ENCODE data around the gene TGFB1I1. TPM values are rescaled to one million over a fixed set of nuclear protein-coding genes. Genes with fewer than 3 reads are reported as not detected.
A peak's percentile ranks its signal among the peaks of the same experiment; 100 is the strongest.

The TGFB1I1 gene
- total and polyA plus RNA-seq, 2 of the 4 experiments (the other 2 are of a cell fraction) = 24.9 to 128 TPM

GRCh38 chr16:31455601-31456314, 16.2 kb upstream of the TGFB1I1 start:
- Histone ChIP-seq H3K9me3 (ENCODE audit: control insufficient read depth, insufficient read depth, low read length) (no peaks in the 10 kb centered on the region), H3K79me1 (ENCODE audit: low read depth in 1 of 2, low read length in 2 of 2) (peaks cover 16 to 76% of the 10 kb centered on the region in 2 experiments), H3K36me3 (ENCODE audit: control insufficient read depth, insufficient read depth, low read length) (no peaks in the 10 kb centered on the region; the same call in 1 of the 2 replicates), H3K4ac (ENCODE audit: low read depth, low read length) (peak overlapping the region; percentile 29; the same call in 1 of the 2 replicates), H3K4me1 (ENCODE audit: control insufficient read depth, insufficient read depth, low read length) (peaks cover 25% of the 10 kb centered on the region), H3K23ac (ENCODE audit: low read depth, low read length) (no peak overlapping the region), H2BK20ac (ENCODE audit: low read depth, low read length) (no peak overlapping the region), H4K91ac (ENCODE audit: insufficient read depth, low read depth, low read length) (no peak overlapping the region), H2BK15ac (ENCODE audit: low read depth, low read length) (no peak overlapping the region), H3K56ac (ENCODE audit: extremely low read depth, insufficient read depth, low read length) (no peak overlapping the region), H2BK120ac (ENCODE audit: low read depth, low read length) (no peak overlapping the region), H4K20me1 (ENCODE audit: insufficient read depth, low read length) (peaks cover 40% of the 10 kb centered on the region), H4K8ac (ENCODE audit: low read depth in 2 of 2, low read length in 2 of 2) (no peak overlapping the region), H4K5ac (ENCODE audit: low read depth, low read length) (no peak overlapping the region), H3K27ac (ENCODE audit: insufficient read depth, low read length) (no peak overlapping the region), H2AK9ac (replicated peaks; ENCODE audit: low read depth, low read length, poor library complexity) (peak overlapping the region; percentile 20), H3K4me3 (ENCODE audit: insufficient read depth, low read depth, low read length) (no peak overlapping the region), H3K9me1 (ENCODE audit: insufficient read depth, low read length) (peaks cover 30% of the 10 kb centered on the region), H2AK5ac (ENCODE audit: low read depth, low read length) (no peak overlapping the region), H2AFZ (replicated peaks; ENCODE audit: low read length, poor library complexity) (no peak overlapping the region), H3K14ac (replicated peaks; ENCODE audit: low read depth, low read length) (no peak overlapping the region), H3K9ac (ENCODE audit: low read depth, low read length) (no peak overlapping the region), H3K4me2 (ENCODE audit: low read depth, low read length) (no peak overlapping the region), H3K27me3 (ENCODE audit: control insufficient read depth, insufficient read depth, low read length) (no peaks in the 10 kb centered on the region), H2BK5ac (ENCODE audit: low read depth, low read length, poor library complexity, severe bottlenecking) (no peak overlapping the region), H3K18ac (ENCODE audit: low read depth, low read length) (no peak overlapping the region)
- ChIA-PET CTCF (interaction anchor here (1.0 to 1.3 kb wide), 2 partner anchors 8 to 257 kb away, joined by 3 read pairs; a partner anchor contains a TSS), POLR2A (ENCODE audit: unreplicated experiment) (no interaction called here)
- no TSS peak for BruUV-seq (replicated peaks)
- 93% methylated on average over 5 of the region's 17 CpGs; no CpG with 5 or more reads in 1 of the 2 experiments for WGBS, 2 experiments (ENCODE audit: extremely low coverage in 2 of 2, insufficient read length in 1 of 2)
- TF ChIP-seq CEBPB (IDR thresholded peaks at IDR 0.05; ENCODE audit: low read depth, low read length) (no peak), RFX5 (IDR thresholded peaks at IDR 0.05; ENCODE audit: low read depth, low read length) (no peak), CHD1 (IDR thresholded peaks at IDR 0.05; ENCODE audit: low read depth, low read length) (no peak), USF2 (IDR thresholded peaks at IDR 0.05; ENCODE audit: low read depth, low read length) (no peak), RCOR1 (IDR thresholded peaks at IDR 0.05; ENCODE audit: insufficient replicate concordance, low read length) (no peak)
- no peak for DNase-seq
- dilution Hi-C loops (cut with HindIII; ENCODE audit: low sequenced_read_pairs, unreplicated experiment) = no loop called here
- no peak for ATAC-seq (ENCODE audit: low read depth)
- intact Hi-C loops (cut with micrococcal nuclease) = no loop called here
- in situ Hi-C loops (cut with MboI; ENCODE audit: low sequenced_read_pairs) = loop anchor here (25.0 kb wide), 1 partner anchor 407 kb away; the partner anchor contains the start of gene ZNF267
